TTC549 (cell line): ENCODE results near the gene ZNF581.

Experiments
- FAIRE-seq: peaks from 2 replicates; lab custom pipeline; 2012; peaks lifted over from hg19 to GRCh38; lab: Jason Lieb, UNC

The ZNF581 gene

GRCh38 chr19:55680339-55681130, 37.1 kb downstream of the ZNF581 start:
- FAIRE-seq: no peak

DNA sequence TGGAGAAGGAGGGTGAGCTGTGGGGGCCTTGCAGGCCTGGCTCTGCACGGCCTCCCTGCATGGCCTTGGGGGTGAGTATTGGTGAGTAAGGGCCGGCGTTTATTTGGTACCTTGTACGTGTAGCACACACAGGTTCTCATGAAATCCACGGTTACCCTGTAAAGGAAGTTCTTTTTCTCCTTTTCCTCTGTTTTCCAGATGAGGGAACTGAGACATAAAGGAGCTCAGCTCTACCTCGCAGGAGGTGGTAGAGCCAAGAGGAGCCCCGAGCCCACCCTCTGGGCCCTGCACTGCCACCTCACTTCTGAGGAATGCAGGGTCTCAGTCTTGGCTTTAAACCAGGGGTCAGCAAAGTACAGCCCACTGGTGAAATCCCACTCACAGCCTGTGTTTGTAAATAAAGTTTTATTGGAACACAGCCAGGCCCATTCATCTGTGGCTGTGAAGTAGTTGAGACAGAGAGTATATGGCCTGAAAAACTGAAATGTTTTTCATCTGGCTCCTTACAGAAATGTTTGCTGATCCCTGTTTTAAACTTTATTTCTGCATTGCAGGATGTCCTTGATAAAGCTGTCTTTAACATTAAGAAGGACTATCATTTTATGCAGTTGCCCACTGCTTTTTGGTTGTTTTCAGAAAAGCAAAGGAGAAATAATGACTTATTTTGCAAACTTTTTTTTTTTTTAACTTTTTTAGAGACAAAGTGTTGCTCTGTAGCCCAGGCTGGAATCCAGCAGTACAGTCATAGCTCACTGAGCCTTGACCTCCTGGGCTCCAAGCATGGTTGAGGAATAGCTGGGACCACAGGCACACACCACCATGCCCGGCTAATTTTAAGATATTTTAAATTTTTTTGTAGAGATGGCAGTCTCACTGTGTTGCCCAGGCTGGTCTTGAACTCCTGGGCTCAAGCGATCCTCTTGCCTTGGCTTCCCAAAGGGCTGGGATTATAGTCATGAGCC, 38.0 kb downstream of the ZNF581 start:
- FAIRE-seq: no peak

DNA sequence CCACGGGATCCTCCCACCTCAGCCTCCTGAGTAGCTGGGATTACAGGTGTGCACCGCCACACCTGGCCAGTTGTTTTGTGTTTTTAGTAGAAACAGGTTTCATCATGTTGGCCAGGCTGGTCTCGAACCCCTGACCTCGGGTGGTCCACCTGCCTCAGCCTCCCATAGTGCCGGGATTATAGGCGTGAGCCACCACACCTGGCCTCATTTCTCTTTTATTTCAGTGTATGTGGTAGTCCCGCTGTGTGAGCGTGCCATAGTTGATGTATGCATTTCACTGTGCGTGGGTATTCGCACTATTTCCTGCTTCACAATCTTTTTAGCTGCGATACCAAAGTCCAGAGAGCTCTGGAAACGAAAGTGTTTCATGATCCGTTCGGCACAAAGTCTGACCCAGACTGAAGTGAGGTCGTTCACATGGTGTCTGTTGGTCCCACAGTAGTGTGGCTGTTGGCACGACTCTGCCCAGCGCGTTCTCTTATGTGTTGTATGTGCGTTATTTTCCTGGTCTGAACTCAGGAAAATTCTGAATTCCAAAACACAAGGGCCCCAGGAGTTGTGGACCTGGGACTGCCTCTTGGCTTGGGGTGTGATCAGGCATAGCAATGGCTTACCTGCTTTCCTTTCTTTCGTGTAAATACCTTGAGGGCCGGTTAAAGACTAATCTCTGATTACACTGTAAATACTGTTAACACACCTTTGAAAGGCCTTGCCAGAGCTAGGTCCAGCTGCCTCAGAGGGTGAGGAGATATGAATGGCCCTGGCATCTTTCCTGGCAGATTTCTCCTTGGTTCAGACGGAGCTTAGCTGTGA, 40.2 kb downstream of the ZNF581 start:
- no peak for FAIRE-seq

GRCh38 chr19:55684946-55685681, 41.7 kb downstream of the ZNF581 start:
- no peak for FAIRE-seq

GRCh38 chr19:55685776-55686175, 42.3 kb downstream of the ZNF581 start:
- FAIRE-seq: no peak

GRCh38 chr19:55686311-55687050, 43.0 kb downstream of the ZNF581 start:
- FAIRE-seq: no peak

- FAIRE-seq: no peak
These were observed 44.1 kb downstream of the ZNF581 start for GRCh38 chr19:55687281-55688201.

DNA sequence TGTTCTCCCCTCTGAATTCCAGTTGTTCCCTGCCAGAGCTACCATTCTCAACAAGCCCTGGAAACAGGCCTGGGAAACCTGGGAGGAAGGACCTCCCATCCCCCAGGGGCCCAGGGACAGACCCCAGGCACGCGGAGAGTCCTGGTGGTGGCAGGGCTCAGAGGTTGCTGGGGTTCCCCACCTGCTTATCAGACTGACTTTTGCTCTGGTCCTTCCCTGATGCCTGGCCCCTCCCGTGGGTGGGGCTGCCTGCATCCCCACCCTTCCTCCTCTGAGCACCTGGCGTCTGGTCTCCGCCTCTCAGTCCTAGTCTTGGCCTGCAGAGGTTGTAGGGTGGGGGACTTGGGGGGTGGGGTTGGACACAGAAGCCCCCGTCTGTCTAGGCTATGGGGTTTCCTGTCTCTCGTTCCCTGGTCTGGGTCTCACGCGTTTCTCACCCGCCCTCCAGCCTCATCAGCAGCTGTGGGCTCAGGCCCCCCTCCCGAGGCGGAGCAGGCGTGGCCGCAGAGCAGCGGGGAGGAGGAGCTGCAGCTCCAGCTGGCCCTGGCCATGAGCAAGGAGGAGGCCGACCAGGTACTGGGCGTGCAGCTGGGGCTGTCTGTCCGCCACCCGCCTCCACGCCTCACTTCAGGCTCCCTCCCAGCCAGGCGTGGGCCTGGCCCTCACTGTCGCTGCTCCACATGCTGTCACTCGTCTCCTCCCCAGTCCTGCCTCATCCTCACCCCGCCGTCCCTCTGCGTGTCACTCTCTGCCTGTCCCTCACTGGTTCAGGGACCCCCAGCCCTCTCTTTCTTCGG, 45.2 kb downstream of the ZNF581 start:
- no peak for FAIRE-seq

GRCh38 chr19:55689411-55690108, 46.1 kb downstream of the ZNF581 start:
- no peak for FAIRE-seq

GRCh38 chr19:55690109-55690768, 46.8 kb downstream of the ZNF581 start:
- no peak for FAIRE-seq

- no peak for FAIRE-seq
These were observed 47.5 kb downstream of the ZNF581 start for GRCh38 chr19:55690769-55691545.

DNA sequence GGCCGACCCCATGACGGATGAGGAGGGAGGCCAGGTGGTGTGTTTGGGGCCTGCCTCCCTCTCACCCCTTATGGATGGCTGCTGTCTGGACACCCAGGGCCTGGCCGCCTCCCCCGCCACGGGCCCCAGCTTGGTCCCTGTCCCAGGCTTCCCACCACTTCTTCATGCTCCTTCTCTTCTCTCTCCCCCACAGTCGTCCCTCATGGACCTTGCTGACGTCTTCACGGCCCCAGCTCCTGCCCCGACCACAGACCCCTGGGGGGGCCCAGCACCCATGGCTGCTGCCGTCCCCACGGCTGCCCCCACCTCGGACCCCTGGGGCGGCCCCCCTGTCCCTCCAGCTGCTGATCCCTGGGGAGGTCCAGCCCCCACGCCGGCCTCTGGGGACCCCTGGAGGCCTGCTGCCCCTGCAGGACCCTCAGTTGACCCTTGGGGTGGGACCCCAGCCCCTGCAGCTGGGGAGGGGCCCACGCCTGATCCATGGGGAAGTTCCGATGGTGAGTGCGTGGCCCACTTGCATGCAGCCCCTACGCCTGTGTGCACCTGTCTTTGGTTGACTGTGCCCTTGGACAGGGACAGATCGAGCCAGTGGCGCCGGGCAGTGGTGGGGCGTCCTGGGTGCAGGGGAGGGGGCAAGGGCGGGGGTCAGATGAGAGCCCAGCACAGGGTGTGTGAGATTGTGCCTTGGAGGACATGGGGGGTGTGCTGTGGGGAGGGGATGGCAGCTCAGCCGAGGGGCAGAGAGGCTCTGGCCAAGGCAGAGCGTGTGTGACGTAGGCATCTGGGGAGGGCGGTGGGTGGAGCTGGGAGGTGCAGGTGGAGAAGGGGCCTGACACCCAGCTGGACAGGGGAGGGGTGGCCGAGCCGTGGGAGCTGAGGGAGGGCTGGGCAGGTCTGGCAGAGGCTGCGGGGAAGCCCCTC, 48.4 kb downstream of the ZNF581 start:
- FAIRE-seq: no peak

DNA sequence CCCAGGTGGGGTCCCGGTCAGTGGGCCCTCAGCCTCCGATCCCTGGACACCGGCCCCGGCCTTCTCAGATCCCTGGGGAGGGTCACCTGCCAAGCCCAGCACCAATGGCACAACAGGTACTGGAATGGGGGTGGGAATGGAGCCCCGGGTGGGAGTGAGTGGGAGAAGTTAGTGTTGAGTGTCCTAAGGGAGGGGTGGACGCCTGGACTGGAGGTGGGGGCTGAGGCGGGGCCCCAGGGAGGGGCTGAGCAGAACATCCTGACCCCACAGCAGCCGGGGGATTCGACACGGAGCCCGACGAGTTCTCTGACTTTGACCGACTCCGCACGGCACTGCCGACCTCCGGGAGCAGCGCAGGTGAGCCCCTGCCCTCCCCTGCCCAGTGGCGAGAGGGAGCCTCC, 49.2 kb downstream of the ZNF581 start:
- no peak for FAIRE-seq

GRCh38 chr19:55693336-55693974, 50.0 kb downstream of the ZNF581 start:
- no peak for FAIRE-seq

DNA sequence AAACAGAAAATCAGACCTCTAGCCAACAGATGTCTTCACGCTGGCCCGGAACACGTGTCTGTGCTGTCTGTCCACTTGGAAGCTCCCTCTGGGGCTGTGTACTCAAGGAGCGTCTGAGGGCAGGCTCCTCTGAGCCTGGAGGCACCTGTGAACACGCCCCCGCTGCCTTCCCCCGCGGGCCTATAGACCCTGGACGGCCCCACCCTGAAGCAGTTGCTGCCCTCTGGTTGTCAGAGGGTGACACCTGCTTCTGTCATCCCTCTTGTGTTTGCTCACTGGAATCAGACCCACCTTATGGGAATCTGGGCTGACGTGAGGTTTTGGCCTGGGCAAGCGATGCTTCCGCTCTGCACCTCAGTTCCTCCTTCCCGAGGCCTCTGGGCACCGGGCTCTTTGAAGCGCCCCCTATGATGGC, 50.8 kb downstream of the ZNF581 start:
- FAIRE-seq: no peak
